Nephron progenitor cell (in vitro differentiated cells): ENCODE data around the gene HLA-DRB5.
"Not testable (repeated sequence)": the region's sequence is repeated elsewhere in the genome, so short reads cannot be mapped to it uniquely, and the experiment has no call there.

Experiments
- DNase-seq: peaks from one replicate; pipeline ENCODE4 v3.0.0; 2021
- H3K27ac Mint-ChIP-seq: 2 replicates; pipeline ENCODE4 v1.8.0; 2021; ENCODE audit warnings: mild to moderate bottlenecking, moderate library complexity, mixed read lengths
- H3K27me3 Mint-ChIP-seq: 2 replicates; pipeline ENCODE4 v1.8.0; 2021; ENCODE audit warnings: mild to moderate bottlenecking, low read depth, mixed read lengths; ENCODE audit not compliant: poor library complexity
- H3K36me3 Mint-ChIP-seq: 2 replicates; pipeline ENCODE4 v1.8.0; 2021; ENCODE audit warnings: low read depth, mixed read lengths
- H3K4me1 Mint-ChIP-seq: 2 replicates; pipeline ENCODE4 v1.8.0; 2021; ENCODE audit warnings: mixed read lengths
- H3K4me3 Mint-ChIP-seq: 2 replicates; pipeline ENCODE4 v1.8.0; 2021; ENCODE audit warnings: mild to moderate bottlenecking, moderate library complexity, mixed read lengths
- H3K9me3 Mint-ChIP-seq: 2 replicates; pipeline ENCODE4 v1.8.0; 2021; ENCODE audit warnings: mild to moderate bottlenecking, moderate library complexity, mixed read lengths
- CTCF ChIP-seq: fragments of 200-600 bp; sonication (generic); IDR thresholded peaks from 2 replicates; pipeline ENCODE4 v1.5.0; 2021; ENCODE audit warnings: antibody characterized with exemption

HLA-DRB5 gene

GRCh38 chr6:32472781-32473375 is 57.2 kb downstream of the HLA-DRB5 start:
- Mint-ChIP-seq H3K9me3 (peaks cover 14% of the 10 kb centered on the region), H3K4me3 (no peak overlapping the region), H3K4me1 (no peaks in the 10 kb centered on the region), H3K27me3 (peaks cover 11% of the 10 kb centered on the region), H3K27ac (no peak overlapping the region), H3K36me3 (no peaks in the 10 kb centered on the region)
- TF ChIP-seq CTCF, result no peak
- no peak for DNase-seq

GRCh38 chr6:32467743-32468503 is 62.2 kb downstream of the HLA-DRB5 start:
- H3K36me3 Mint-ChIP-seq, DNase-seq, H3K4me3 Mint-ChIP-seq, H3K27me3 Mint-ChIP-seq, H3K27ac Mint-ChIP-seq, H3K4me1 Mint-ChIP-seq: not testable (repeated sequence)
- H3K9me3 Mint-ChIP-seq, result peaks cover 18% of the 10 kb centered on the region
